Measurements from ENCODE around the gene MSL3B.
"Not testable (repeated sequence)": the region's sequence is repeated elsewhere in the genome, so short reads cannot be mapped to it uniquely, and the experiment has no call there.

MSL3B gene

GRCh38 chr2:233882353-233882752 is 14.2 kb upstream of the MSL3B start:
- no peak for DNase-seq (ENCODE audit: low spot score)
- peaks cover 17% of the 10 kb centered on the region for H3K9me3 ChIP-seq (ENCODE audit: low read depth, low read length, poor library complexity, severe bottlenecking)
- intact Hi-C loops (cut with micrococcal nuclease; ENCODE audit: unreplicated experiment): no loop called here
- H3K36me3 ChIP-seq (ENCODE audit: insufficient read depth, low read length, poor library complexity, severe bottlenecking): no peaks in the 10 kb centered on the region
- no peak overlapping the region for H3K27ac ChIP-seq (ENCODE audit: low read depth, low read length, poor library complexity, severe bottlenecking)
- no peaks in the 10 kb centered on the region for H3K4me1 ChIP-seq (ENCODE audit: insufficient read depth, low read length, poor library complexity, severe bottlenecking)
- POLR2A ChIA-PET (ENCODE audit: low non-redundant PET): no interaction called here
- no peak for TF ChIP-seq EZH2 (IDR thresholded peaks at IDR 0.05; ENCODE audit: borderline replicate concordance, low read depth, low read length, poor library complexity, severe bottlenecking)
- TF ChIP-seq CTCF (conservative IDR thresholded peaks at IDR 0.05; ENCODE audit: low read depth, low read length): no peak
- H3K4me3 ChIP-seq (ENCODE audit: low read depth, low read length, poor library complexity, severe bottlenecking): no peak overlapping the region
- no TSS peak for BruUV-seq (replicated peaks)
- H3K27me3 ChIP-seq (replicated peaks; ENCODE audit: insufficient read depth, low read depth, low read length, poor library complexity): peaks cover 11% of the 10 kb centered on the region
- CTCF ChIA-PET: no interaction called here

GRCh38 chr2:233872125-233872524 is 3.9 kb upstream of the MSL3B start:
- intact Hi-C loops (cut with micrococcal nuclease; ENCODE audit: unreplicated experiment); H3K9me3 ChIP-seq (ENCODE audit: low read depth, low read length, poor library complexity, severe bottlenecking); POLR2A ChIA-PET (ENCODE audit: low non-redundant PET); CTCF ChIA-PET; BruUV-seq (replicated peaks); H3K4me1 ChIP-seq (ENCODE audit: insufficient read depth, low read length, poor library complexity, severe bottlenecking); H3K36me3 ChIP-seq (ENCODE audit: insufficient read depth, low read length, poor library complexity, severe bottlenecking); H3K27ac ChIP-seq (ENCODE audit: low read depth, low read length, poor library complexity, severe bottlenecking); DNase-seq (ENCODE audit: low spot score); H3K4me3 ChIP-seq (ENCODE audit: low read depth, low read length, poor library complexity, severe bottlenecking): not testable (repeated sequence)
- H3K27me3 ChIP-seq (replicated peaks; ENCODE audit: insufficient read depth, low read depth, low read length, poor library complexity): peaks cover 14% of the 10 kb centered on the region

GRCh38 chr2:233871432-233871831 is 3.2 kb upstream of the MSL3B start:
- H3K27ac ChIP-seq (ENCODE audit: low read depth, low read length, poor library complexity, severe bottlenecking): no peak overlapping the region
- peaks cover 3% of the 10 kb centered on the region for H3K36me3 ChIP-seq (ENCODE audit: insufficient read depth, low read length, poor library complexity, severe bottlenecking)
- peaks cover 5% of the 10 kb centered on the region for H3K9me3 ChIP-seq (ENCODE audit: low read depth, low read length, poor library complexity, severe bottlenecking)
- DNase-seq (ENCODE audit: low spot score): no peak
- CTCF ChIA-PET: no interaction called here
- no peaks in the 10 kb centered on the region for H3K4me1 ChIP-seq (ENCODE audit: insufficient read depth, low read length, poor library complexity, severe bottlenecking)
- H3K27me3 ChIP-seq (replicated peaks; ENCODE audit: insufficient read depth, low read depth, low read length, poor library complexity): peaks cover 14% of the 10 kb centered on the region
- no peak overlapping the region for H3K4me3 ChIP-seq (ENCODE audit: low read depth, low read length, poor library complexity, severe bottlenecking)
- TF ChIP-seq CTCF (conservative IDR thresholded peaks at IDR 0.05; ENCODE audit: low read depth, low read length) (no peak), EZH2 (IDR thresholded peaks at IDR 0.05; ENCODE audit: borderline replicate concordance, low read depth, low read length, poor library complexity, severe bottlenecking) (no peak)
- POLR2A ChIA-PET (ENCODE audit: low non-redundant PET): no interaction called here
- intact Hi-C loops (cut with micrococcal nuclease; ENCODE audit: unreplicated experiment): no loop called here
- no TSS peak for BruUV-seq (replicated peaks)

- ChIA-PET POLR2A (ENCODE audit: low non-redundant PET) (no interaction called here), CTCF (no interaction called here)
- Histone ChIP-seq H3K27ac (ENCODE audit: low read depth, low read length, poor library complexity, severe bottlenecking) (no peak overlapping the region), H3K9me3 (ENCODE audit: low read depth, low read length, poor library complexity, severe bottlenecking) (peaks cover 5% of the 10 kb centered on the region), H3K4me3 (ENCODE audit: low read depth, low read length, poor library complexity, severe bottlenecking) (no peak overlapping the region), H3K4me1 (ENCODE audit: insufficient read depth, low read length, poor library complexity, severe bottlenecking) (no peaks in the 10 kb centered on the region), H3K27me3 (replicated peaks; ENCODE audit: insufficient read depth, low read depth, low read length, poor library complexity) (no peaks in the 10 kb centered on the region), H3K36me3 (ENCODE audit: insufficient read depth, low read length, poor library complexity, severe bottlenecking) (peaks cover 8% of the 10 kb centered on the region)
- TF ChIP-seq CTCF (conservative IDR thresholded peaks at IDR 0.05; ENCODE audit: low read depth, low read length) (no peak), EZH2 (IDR thresholded peaks at IDR 0.05; ENCODE audit: borderline replicate concordance, low read depth, low read length, poor library complexity, severe bottlenecking) (no peak)
- no TSS peak for BruUV-seq (replicated peaks)
- no peak for DNase-seq (ENCODE audit: low spot score)
- intact Hi-C loops (cut with micrococcal nuclease; ENCODE audit: unreplicated experiment): no loop called here
Measured at GRCh38 chr2:233866479-233866878, 1.7 kb downstream of the MSL3B start.
